Measurements from ENCODE around the gene SLC7A4. TPM values are rescaled to one million over a fixed set of nuclear protein-coding genes. Genes with fewer than 3 reads are reported as not detected.
A peak's percentile ranks its signal among the peaks of the same experiment; 100 is the strongest.

SLC7A4 gene
- total and polyA plus RNA-seq, 2 of the 8 experiments (the other 6 are each of a cell fraction or from before 2014, with no cell fraction given): 0.92 TPM; not detected in 1

GRCh38 chr22:21022507-21022906 lies 9.9 kb downstream of the SLC7A4 start:
- H2BK12ac ChIP-seq (ENCODE audit: low read depth, low read length): no peak overlapping the region
- H2AK5ac ChIP-seq (ENCODE audit: low read depth, low read length): peak overlapping the region; percentile 65; the same call in 1 of the 2 replicates
- no peak overlapping the region for H4K91ac ChIP-seq (replicated peaks; ENCODE audit: insufficient read length, low read length)
- no peak overlapping the region for H4K5ac ChIP-seq (ENCODE audit: insufficient read length, low read depth, low read length)
- no peak overlapping the region for H3K9ac ChIP-seq (replicated peaks in 1 of 4; ENCODE audit: extremely low read depth in 1 of 4, low read depth in 3 of 4, low read length in 3 of 4)
- H3K4me3 ChIP-seq (ENCODE audit: extremely low read depth in 1 of 4, insufficient read depth in 2 of 4, low read depth in 3 of 4, low read length in 4 of 4): no peak overlapping the region
- no peak overlapping the region for H2BK120ac ChIP-seq (replicated peaks; ENCODE audit: low read depth, low read length)
- no peak overlapping the region for H3K56ac ChIP-seq (replicated peaks; ENCODE audit: insufficient read length, low read depth, low read length)
- H3K36me3 ChIP-seq (ENCODE audit: control insufficient read depth in 2 of 4, insufficient read depth in 4 of 4, low read length in 3 of 4): no peaks in the 10 kb centered on the region
- H3K79me1 ChIP-seq (ENCODE audit: low read depth, low read length): no peaks in the 10 kb centered on the region
- H3K14ac ChIP-seq (ENCODE audit: insufficient read length): no peak overlapping the region
- H3K23ac ChIP-seq (ENCODE audit: insufficient read length): no peak overlapping the region
- peaks cover 0 to 2% (median 0%) of the 10 kb centered on the region in 4 experiments; a peak in 1 of 7 replicates for H3K4me1 ChIP-seq (replicated peaks in 1 of 4; ENCODE audit: control insufficient read depth in 3 of 4, insufficient read depth in 4 of 4, low read length in 3 of 4)
- no peak overlapping the region for H2BK20ac ChIP-seq (ENCODE audit: low read length)
- no peak overlapping the region for H2AFZ ChIP-seq (ENCODE audit: low read length)
- no peaks in the 10 kb centered on the region for H3K27me3 ChIP-seq (replicated peaks in 1 of 4; ENCODE audit: control insufficient read depth in 3 of 4, extremely low read depth in 1 of 4, insufficient read depth in 3 of 4, low read length in 3 of 4)
- H3K27ac ChIP-seq (ENCODE audit: low read depth, low read length): no peak overlapping the region
- DNase-seq (ENCODE audit: low read depth in 1 of 2, low spot score in 2 of 2): no peak
- H3K23me2 ChIP-seq (ENCODE audit: low read depth, low read length): no peaks in the 10 kb centered on the region
- H3K9me3 ChIP-seq (ENCODE audit: insufficient read depth in 2 of 2, low read depth in 1 of 2, low read length in 1 of 2): no peaks in the 10 kb centered on the region
- no peak overlapping the region; the same call in 1 of the 2 replicates for H2BK5ac ChIP-seq (ENCODE audit: low read depth, low read length)
- no peak overlapping the region for H3K4ac ChIP-seq (replicated peaks; ENCODE audit: insufficient read length, low read depth, low read length)
- no peaks in the 10 kb centered on the region for H3K79me2 ChIP-seq (ENCODE audit: control insufficient read depth in 1 of 2, insufficient read depth in 2 of 2, low read length in 2 of 2)
- ChIA-PET POLR2A (ENCODE audit: partially characterized antibody) (interaction anchor here (1.1 kb wide), 1 partner anchor 22 kb away, joined by 3 read pairs; no protein-coding TSS in a partner anchor), CTCF (ENCODE audit: partially characterized antibody) (interaction anchor here (1.9 to 3.5 kb wide), 4 partner anchors 11 to 219 kb away, joined by 9 to 37 read pairs (median 14); partner anchors contain the start of gene SLC7A4)
- WGBS, 2 experiments (ENCODE audit: extremely low coverage in 1 of 2, insufficient coverage in 1 of 2, insufficient read length in 1 of 2, insufficient replicate concordance in 2 of 2, low coverage in 1 of 2, low lambda C conversion rate in 2 of 2, missing lambda C conversion rate in 1 of 2): 85% methylated on average over 8 of the region's 10 CpGs; no CpG with 5 or more reads in 1 of the 2 experiments
- no peak overlapping the region for H3K4me2 ChIP-seq (ENCODE audit: insufficient read depth in 1 of 2, low read depth in 2 of 2, low read length in 2 of 2)
- no peak overlapping the region for H2BK15ac ChIP-seq (ENCODE audit: low read length)
- H3K18ac ChIP-seq (ENCODE audit: extremely low read depth, low read length): no peak overlapping the region
- no peak overlapping the region for H4K8ac ChIP-seq (ENCODE audit: extremely low read depth, insufficient read depth, low read length)
- TF ChIP-seq CEBPB (IDR thresholded peaks at IDR 0.05; ENCODE audit: low read depth, low read length) (no peak), RBBP5 (IDR thresholded peaks at IDR 0.05; ENCODE audit: borderline replicate concordance, low read depth, low read length) (no peak), TAF1 (IDR thresholded peaks at IDR 0.05; ENCODE audit: low read depth, low read length) (no peak)
- no peak for FAIRE-seq
- no peaks in the 10 kb centered on the region for H4K20me1 ChIP-seq (replicated peaks in 1 of 2; ENCODE audit: control insufficient read depth in 1 of 2, insufficient read depth in 2 of 2, low read length in 2 of 2)

Data from H1 (cell line).